SH-SY5Y (cell line): ENCODE data around the gene INTS7.

Source experiments
- GATA2 ChIP-seq: IDR thresholded peaks from 2 replicates; pipeline ENCODE4 v1.6.1; 2011; ENCODE audit warnings: mild to moderate bottlenecking, low read depth, low read length
- GATA3 ChIP-seq: IDR thresholded peaks from 2 replicates; pipeline ENCODE4 v1.6.1; 2011; ENCODE audit warnings: low read depth, mild to moderate bottlenecking, low read length, moderate library complexity

- TF ChIP-seq GATA3 = no peak
- no peak for TF ChIP-seq GATA2
These were observed 106.2 kb downstream of the INTS7 start for GRCh38 chr1:211928993-211929637.
